K562 (cell line): ENCODE measurements around the gene POLR2H. TPM values are rescaled to one million over a fixed set of nuclear protein-coding genes. Genes with fewer than 3 reads are reported as not detected.

Experiments
- BACH1 ChIP-seq: fragments of 200-800 bp; sonication (Bioruptor generic); IDR thresholded peaks from 2 replicates; pipeline ENCODE4 v1.6.1; 2016; ENCODE audit warnings: missing genetic modification characterization, missing compliant biosample characterization
- CBX2 ChIP-seq: fragments of 200-600 bp; sonication (generic); IDR thresholded peaks from one replicate; pipeline ENCODE4 v1.6.1; 2012; ENCODE audit warnings: mild to moderate bottlenecking, low read length, inconsistent platforms; ENCODE audit not compliant: insufficient read depth, poor library complexity, severe bottlenecking
- CREM ChIP-seq: IDR thresholded peaks from 2 replicates; pipeline ENCODE4 v1.6.1; 2014; ENCODE audit warnings: antibody characterized with exemption, low read depth
- ERF ChIP-seq: fragments of 450-650 bp; formaldehyde crosslinking; IDR thresholded peaks from 2 replicates; pipeline ENCODE4 v1.4.0; 2020; ENCODE audit warnings: mild to moderate bottlenecking, mixed read lengths
- HDAC1 ChIP-seq, 2 experiments: fragments of 450-650 bp; IDR thresholded peaks; 2 replicates each; pipeline ENCODE4 v1.6.1; 2016 to 2017; ENCODE audit warnings: inconsistent platforms in 1 of 2, mild to moderate bottlenecking in 1 of 2, moderate library complexity in 1 of 2
- MXI1 ChIP-seq: IDR thresholded peaks from 2 replicates; pipeline ENCODE4 v1.6.1; 2011; ENCODE audit warnings: low read depth, mild to moderate bottlenecking, improper control_type of control experiment, low read length
- PML ChIP-seq: IDR thresholded peaks from 2 replicates; pipeline ENCODE4 v1.6.1; 2012; ENCODE audit warnings: low read length, inconsistent platforms
- SAFB2 ChIP-seq: fragments of 200-400 bp; formaldehyde crosslinking; IDR thresholded peaks from 2 replicates; pipeline ENCODE4 v1.6.1; 2018; ENCODE audit warnings: borderline replicate concordance, low read length, low read depth, moderate library complexity; ENCODE audit not compliant: severe bottlenecking
- SLC30A9 ChIP-seq: fragments of 250-450 bp; sonication (Bioruptor Pico); IDR thresholded peaks from 2 replicates; pipeline ENCODE4 v1.8.0; 2022; ENCODE audit warnings: mild to moderate bottlenecking, moderate library complexity
- SMARCA5 ChIP-seq: fragments of 450-650 bp; IDR thresholded peaks from 2 replicates; pipeline ENCODE4 v1.6.1; 2016
- SRSF1 ChIP-seq: fragments of 200-400 bp; formaldehyde crosslinking; IDR thresholded peaks from 2 replicates; pipeline ENCODE4 v1.6.1; 2017; ENCODE audit warnings: mild to moderate bottlenecking, low read depth, low read length, moderate library complexity
- ZBED1 ChIP-seq: IDR thresholded peaks from 2 replicates; pipeline ENCODE4 v1.6.1; 2014
- polyA plus RNA-seq, 8 experiments: library from polyadenylated mRNA; depleted of rRNA in 4 of 8; stranded (reverse) in 5 of 8; unstranded in 3 of 8; fragments of >200 nt; fragmentation: Nextera tagmentation in 2 of 8; fragmentation: Illumina TruSeq in 1 of 8; extraction: Ambion mirVana in 2 of 8; extraction: Trizol in 1 of 8; gene quantifications; 2 replicates each; pipeline versions ENCODE4 v1.2.1 to v1.2.3, GENCODE V29; 2011 to 2014; ENCODE audit warnings: inconsistent platforms in 1 of 8, missing spikeins in 1 of 8
- total RNA-seq, 7 experiments: library from RNA; depleted of rRNA in 6 of 7; stranded (reverse); fragments of >200 nt in 6 of 7; fragmentation: Illumina TruSeq in 2 of 7; extraction: Trizol in 2 of 7; gene quantifications; 2 replicates each; pipeline versions ENCODE4 v1.2.1 to v1.2.3, GENCODE V29; 2011 to 2021; ENCODE audit warnings: low replicate concordance in 1 of 7
- TF ChIP-seq, protein P1 (sequence below), 2 experiments: fragments of 450-650 bp; conservative IDR thresholded peaks; 2 replicates each; pipeline ENCODE4 v1.6.1; 2017; ENCODE audit warnings: mild to moderate bottlenecking in 2 of 2, moderate library complexity in 2 of 2
- TF ChIP-seq, protein P2 (sequence below): fragments of 150-350 bp; IDR thresholded peaks from 2 replicates; pipeline ENCODE4 v1.6.1; 2014; ENCODE audit warnings: low read depth, mild to moderate bottlenecking, low read length, borderline replicate concordance
- TF ChIP-seq, protein P3 (sequence below), 2 experiments: fragments of 450-650 bp in 1 of 2; IDR thresholded peaks; 2 replicates each; pipeline ENCODE4 v1.6.1; 2011 to 2017; ENCODE audit warnings: low read depth in 2 of 2, antibody characterized with exemption in 1 of 2, borderline replicate concordance in 1 of 2, low read length in 1 of 2, mild to moderate bottlenecking in 1 of 2, mixed read lengths in 1 of 2; ENCODE audit not compliant: control insufficient read depth in 1 of 2

Gene POLR2H
- total and polyA plus RNA-seq, 9 of the 15 experiments (the other 6 are each of a cell fraction or from before 2014, with no cell fraction given), result 128 to 512 (median 220) TPM

DNA sequence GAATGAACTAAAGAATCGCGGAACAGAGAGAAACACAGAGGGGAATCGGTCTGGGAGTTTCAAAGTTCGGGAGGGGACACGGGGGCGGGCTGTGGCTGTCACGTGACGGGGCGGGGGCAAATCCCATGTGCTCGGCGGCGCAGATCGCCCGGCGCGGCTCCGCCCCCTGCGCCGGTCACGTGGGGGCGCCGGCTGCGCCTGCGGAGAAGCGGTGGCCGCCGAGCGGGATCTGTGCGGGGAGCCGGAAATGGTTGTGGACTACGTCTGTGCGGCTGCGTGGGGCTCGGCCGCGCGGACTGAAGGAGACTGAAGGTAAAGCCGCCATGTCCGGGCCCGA is 47.2 kb upstream of the POLR2H start, which contains the start of gene EIF4G1 (continued):
- peak in 1 of 2 experiments; percentile 18; a peak in 1 of 4 replicates for TF ChIP-seq HDAC1 (IDR thresholded peaks at IDR 0.05)
- TF ChIP-seq SMARCA5, result no peak
- TF ChIP-seq SLC30A9 (CRISPR knock-in tag), result no peak
- peak; percentile 78; the same call in 1 of the 2 replicates for TF ChIP-seq MXI1
- TF ChIP-seq ERF (CRISPR knock-in tag), result no peak
- TF ChIP-seq, protein P1, sequence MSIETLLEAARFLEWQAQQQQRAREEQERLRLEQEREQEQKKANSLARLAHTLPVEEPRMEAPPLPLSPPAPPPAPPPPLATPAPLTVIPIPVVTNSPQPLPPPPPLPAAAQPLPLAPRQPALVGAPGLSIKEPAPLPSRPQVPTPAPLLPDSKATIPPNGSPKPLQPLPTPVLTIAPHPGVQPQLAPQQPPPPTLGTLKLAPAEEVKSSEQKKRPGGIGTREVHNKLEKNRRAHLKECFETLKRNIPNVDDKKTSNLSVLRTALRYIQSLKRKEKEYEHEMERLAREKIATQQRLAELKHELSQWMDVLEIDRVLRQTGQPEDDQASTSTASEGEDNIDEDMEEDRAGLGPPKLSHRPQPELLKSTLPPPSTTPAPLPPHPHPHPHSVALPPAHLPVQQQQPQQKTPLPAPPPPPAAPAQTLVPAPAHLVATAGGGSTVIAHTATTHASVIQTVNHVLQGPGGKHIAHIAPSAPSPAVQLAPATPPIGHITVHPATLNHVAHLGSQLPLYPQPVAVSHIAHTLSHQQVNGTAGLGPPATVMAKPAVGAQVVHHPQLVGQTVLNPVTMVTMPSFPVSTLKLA (conservative IDR thresholded peaks at IDR 0.05), result peak; percentile 96 to 98
- TF ChIP-seq PML, result peak; percentile 25; the same call in 1 of the 2 replicates
- TF ChIP-seq SAFB2, result no peak
- TF ChIP-seq, protein P2, sequence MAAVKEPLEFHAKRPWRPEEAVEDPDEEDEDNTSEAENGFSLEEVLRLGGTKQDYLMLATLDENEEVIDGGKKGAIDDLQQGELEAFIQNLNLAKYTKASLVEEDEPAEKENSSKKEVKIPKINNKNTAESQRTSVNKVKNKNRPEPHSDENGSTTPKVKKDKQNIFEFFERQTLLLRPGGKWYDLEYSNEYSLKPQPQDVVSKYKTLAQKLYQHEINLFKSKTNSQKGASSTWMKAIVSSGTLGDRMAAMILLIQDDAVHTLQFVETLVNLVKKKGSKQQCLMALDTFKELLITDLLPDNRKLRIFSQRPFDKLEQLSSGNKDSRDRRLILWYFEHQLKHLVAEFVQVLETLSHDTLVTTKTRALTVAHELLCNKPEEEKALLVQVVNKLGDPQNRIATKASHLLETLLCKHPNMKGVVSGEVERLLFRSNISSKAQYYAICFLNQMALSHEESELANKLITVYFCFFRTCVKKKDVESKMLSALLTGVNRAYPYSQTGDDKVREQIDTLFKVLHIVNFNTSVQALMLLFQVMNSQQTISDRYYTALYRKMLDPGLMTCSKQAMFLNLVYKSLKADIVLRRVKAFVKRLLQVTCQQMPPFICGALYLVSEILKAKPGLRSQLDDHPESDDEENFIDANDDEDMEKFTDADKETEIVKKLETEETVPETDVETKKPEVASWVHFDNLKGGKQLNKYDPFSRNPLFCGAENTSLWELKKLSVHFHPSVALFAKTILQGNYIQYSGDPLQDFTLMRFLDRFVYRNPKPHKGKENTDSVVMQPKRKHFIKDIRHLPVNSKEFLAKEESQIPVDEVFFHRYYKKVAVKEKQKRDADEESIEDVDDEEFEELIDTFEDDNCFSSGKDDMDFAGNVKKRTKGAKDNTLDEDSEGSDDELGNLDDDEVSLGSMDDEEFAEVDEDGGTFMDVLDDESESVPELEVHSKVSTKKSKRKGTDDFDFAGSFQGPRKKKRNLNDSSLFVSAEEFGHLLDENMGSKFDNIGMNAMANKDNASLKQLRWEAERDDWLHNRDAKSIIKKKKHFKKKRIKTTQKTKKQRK, result no peak
- TF ChIP-seq, protein P3, sequence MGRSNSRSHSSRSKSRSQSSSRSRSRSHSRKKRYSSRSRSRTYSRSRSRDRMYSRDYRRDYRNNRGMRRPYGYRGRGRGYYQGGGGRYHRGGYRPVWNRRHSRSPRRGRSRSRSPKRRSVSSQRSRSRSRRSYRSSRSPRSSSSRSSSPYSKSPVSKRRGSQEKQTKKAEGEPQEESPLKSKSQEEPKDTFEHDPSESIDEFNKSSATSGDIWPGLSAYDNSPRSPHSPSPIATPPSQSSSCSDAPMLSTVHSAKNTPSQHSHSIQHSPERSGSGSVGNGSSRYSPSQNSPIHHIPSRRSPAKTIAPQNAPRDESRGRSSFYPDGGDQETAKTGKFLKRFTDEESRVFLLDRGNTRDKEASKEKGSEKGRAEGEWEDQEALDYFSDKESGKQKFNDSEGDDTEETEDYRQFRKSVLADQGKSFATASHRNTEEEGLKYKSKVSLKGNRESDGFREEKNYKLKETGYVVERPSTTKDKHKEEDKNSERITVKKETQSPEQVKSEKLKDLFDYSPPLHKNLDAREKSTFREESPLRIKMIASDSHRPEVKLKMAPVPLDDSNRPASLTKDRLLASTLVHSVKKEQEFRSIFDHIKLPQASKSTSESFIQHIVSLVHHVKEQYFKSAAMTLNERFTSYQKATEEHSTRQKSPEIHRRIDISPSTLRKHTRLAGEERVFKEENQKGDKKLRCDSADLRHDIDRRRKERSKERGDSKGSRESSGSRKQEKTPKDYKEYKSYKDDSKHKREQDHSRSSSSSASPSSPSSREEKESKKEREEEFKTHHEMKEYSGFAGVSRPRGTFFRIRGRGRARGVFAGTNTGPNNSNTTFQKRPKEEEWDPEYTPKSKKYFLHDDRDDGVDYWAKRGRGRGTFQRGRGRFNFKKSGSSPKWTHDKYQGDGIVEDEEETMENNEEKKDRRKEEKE (IDR thresholded peaks at IDR 0.05; ENCODE audit: borderline replicate concordance in 1 of 2, control insufficient read depth in 1 of 2, low read depth in 2 of 2, low read length in 1 of 2), result no peak
- no peak for TF ChIP-seq BACH1 (tag)
- no peak for TF ChIP-seq ZBED1
- TF ChIP-seq CBX2, result no peak
- TF ChIP-seq SRSF1, result no peak
- peak; percentile 39; the same call in 1 of the 2 replicates for TF ChIP-seq CREM
